HCT116 (cell line): ENCODE results near the gene PUSL1. TPM values are rescaled to one million over a fixed set of nuclear protein-coding genes. Genes with fewer than 3 reads are reported as not detected.

Experiments used
- ATAC-seq: fragments of 200-7000 bp; cut with Tn5 transposase; 2 replicates; pipeline ENCODE4 v1.9.1; 2020; ENCODE audit warnings: mild to moderate bottlenecking, moderate library complexity
- BruUV-seq: library from RNA; stranded (reverse); fragments of 400-500 nt; replicated peaks from 2 replicates; lab custom pipeline; 2021; lab: Mats Ljungman, UMichigan
- CTCF ChIA-PET: fragments of 300-600 bp; sonication (Branson Sonifier 250); formaldehyde crosslinking; loops from one replicate; lab custom pipeline; 2021; ENCODE audit warnings: antibody characterized with exemption; lab: Charles Lee
- POLR2A ChIA-PET: fragments of 300-600, 350-600 bp; sonication (Branson Sonifier 250); formaldehyde crosslinking; loops from one replicate; lab custom pipeline; 2021; ENCODE audit warnings: antibody characterized with exemption; lab: Charles Lee
- RAD21 ChIA-PET, 2 experiments: fragments of 300-600 bp; sonication (Branson Sonifier 250); formaldehyde crosslinking; loops; one replicate each; lab custom pipeline; 2023; ENCODE audit warnings: low total read pairs in 2 of 2; ENCODE audit not compliant: uncharacterized antibody in 2 of 2, unreplicated experiment in 2 of 2, low non-redundant PET in 1 of 2; lab: Charles Lee
- DNase-seq: peaks from one replicate; pipeline ENCODE4 v3.0.0-alpha.2; 2010; ENCODE audit warnings: low read depth, low spot score
- H2AFZ ChIP-seq: fragments of 200-600 bp; shearing (Covaris generic), sonication (generic); 2 replicates; pipeline ENCODE4 v1.6.1; 2017; ENCODE audit warnings: low read depth, mixed run types, mixed read lengths, antibody characterized with exemption, low read length; ENCODE audit not compliant: poor library complexity, severe bottlenecking
- H3K27ac ChIP-seq: 2 replicates; pipeline ENCODE4 v1.5.1; 2012; ENCODE audit warnings: low read depth, low read length
- H3K27me3 ChIP-seq: fragments of 200-600 bp; sonication (generic); 2 replicates; pipeline ENCODE4 v1.6.1; 2016; ENCODE audit warnings: mixed run types, low read length, mixed read lengths; ENCODE audit not compliant: insufficient read depth
- H3K36me3 ChIP-seq, 2 experiments: fragments of 200-500 bp in 1 of 2; fragments of 200-600 bp in 1 of 2; sonication (Bioruptor generic) in 1 of 2; sonication (generic) in 1 of 2; 2 replicates each; pipeline versions ENCODE4 v1.5.1 to v1.6.1; 2014 to 2016; ENCODE audit warnings: low read length in 2 of 2, inconsistent platforms in 1 of 2, mixed read lengths in 1 of 2, mixed run types in 1 of 2; ENCODE audit not compliant: insufficient read depth in 2 of 2, control insufficient read depth in 1 of 2
- H3K4me1 ChIP-seq, 2 experiments: fragments of 200-600 bp in 1 of 2; sonication (generic) in 1 of 2; 2 replicates each; pipeline versions ENCODE4 v1.5.1 to v1.6.1; 2012 to 2017; ENCODE audit warnings: low read length in 2 of 2, inconsistent platforms in 1 of 2, mild to moderate bottlenecking in 1 of 2, mixed read lengths in 1 of 2, mixed run types in 1 of 2, moderate library complexity in 1 of 2; ENCODE audit not compliant: insufficient read depth in 2 of 2, control insufficient read depth in 1 of 2
- H3K4me2 ChIP-seq: fragments of 200-600 bp; sonication (generic); 2 replicates; pipeline ENCODE4 v1.6.1; 2017; ENCODE audit warnings: mixed run types, low read length, mixed read lengths
- H3K4me3 ChIP-seq, 2 experiments: fragments of 200-600 bp in 1 of 2; sonication (generic) in 1 of 2; replicated peaks in 1 of 2; 2 replicates each; pipeline ENCODE4 v1.5.1; 2011 to 2016; ENCODE audit warnings: low read length in 2 of 2, control low read depth in 1 of 2, low read depth in 1 of 2, mild to moderate bottlenecking in 1 of 2, mixed read lengths in 1 of 2, mixed run types in 1 of 2
- H3K79me2 ChIP-seq: fragments of 200-600 bp; sonication (generic); 2 replicates; pipeline ENCODE4 v1.6.1; 2017; ENCODE audit warnings: mild to moderate bottlenecking, mixed run types, low read length, moderate library complexity, mixed read lengths; ENCODE audit not compliant: insufficient read depth
- H3K9ac ChIP-seq: fragments of 200-600 bp; sonication (generic); 2 replicates; pipeline ENCODE4 v1.6.1; 2016; ENCODE audit warnings: low read length, mixed read lengths
- H3K9me2 ChIP-seq: fragments of 200-600 bp; sonication (generic), shearing (Covaris generic); 2 replicates; pipeline ENCODE4 v1.6.1; 2017; ENCODE audit warnings: mixed run types, mild to moderate bottlenecking, moderate library complexity; ENCODE audit not compliant: insufficient read depth
- H3K9me3 ChIP-seq, 2 experiments: fragments of 200-500 bp in 1 of 2; fragments of 200-600 bp in 1 of 2; sonication (Bioruptor generic) in 1 of 2; sonication (generic) in 1 of 2; 2 replicates each; pipeline ENCODE4 v1.6.1; 2014 to 2017; ENCODE audit warnings: low read length in 2 of 2, mixed read lengths in 2 of 2, inconsistent platforms in 1 of 2, low read depth in 1 of 2, mild to moderate bottlenecking in 1 of 2, mixed run types in 1 of 2, moderate library complexity in 1 of 2; ENCODE audit not compliant: control insufficient read depth in 1 of 2, insufficient read depth in 1 of 2
- H4K20me1 ChIP-seq: fragments of 200-600 bp; sonication (generic), shearing (Covaris generic); 2 replicates; pipeline ENCODE4 v1.6.1; 2017; ENCODE audit warnings: mixed run types, mild to moderate bottlenecking, moderate library complexity; ENCODE audit not compliant: insufficient read depth
- CBX3 ChIP-seq: IDR thresholded peaks from 2 replicates; pipeline ENCODE4 v1.6.1; 2012; ENCODE audit warnings: low read depth
- CEBPB ChIP-seq: IDR thresholded peaks from 2 replicates; pipeline ENCODE4 v1.6.1; 2012; ENCODE audit warnings: low read depth
- EZH2phosphoT487 ChIP-seq: fragments of 200-600 bp; IDR thresholded peaks from 2 replicates; pipeline ENCODE4 v1.6.1; 2018; ENCODE audit warnings: antibody characterized with exemption, borderline replicate concordance
- FOSL1 ChIP-seq: IDR thresholded peaks from 2 replicates; pipeline ENCODE4 v1.6.1; 2012; ENCODE audit warnings: low read depth
- MAX ChIP-seq: IDR thresholded peaks from 2 replicates; pipeline ENCODE4 v1.6.1; 2012
- POLR2AphosphoS5 ChIP-seq: IDR thresholded peaks from 2 replicates; pipeline ENCODE4 v1.6.1; 2011; ENCODE audit warnings: mild to moderate bottlenecking, low read depth, low read length, moderate library complexity
- REST ChIP-seq: IDR thresholded peaks from 2 replicates; pipeline ENCODE4 v1.6.1; 2012; ENCODE audit warnings: low read depth
- SRF ChIP-seq: IDR thresholded peaks from 2 replicates; pipeline ENCODE4 v1.6.1; 2012; ENCODE audit warnings: low read depth
- TCF7L2 ChIP-seq: IDR thresholded peaks from 2 replicates; pipeline ENCODE4 v1.7.0; 2011; ENCODE audit warnings: borderline replicate concordance, inconsistent platforms; ENCODE audit not compliant: insufficient read depth, insufficient read length; ENCODE audit errors: extremely low read depth
- ZNF274 ChIP-seq: fragments of 200-500 bp; sonication (Bioruptor generic); IDR thresholded peaks from 2 replicates; pipeline ENCODE4 v1.6.1; 2014; ENCODE audit warnings: mild to moderate bottlenecking, low read depth, low read length, inconsistent platforms
- intact Hi-C: fragments of 100-400 bp; cut with micrococcal nuclease; formaldehyde crosslinking; loops from 2 replicates; pipeline ENCODE4 v1.10.0; 2022
- total RNA-seq: library from RNA; stranded (reverse); gene quantifications from one replicate; pipeline ENCODE4 v1.2.1, GENCODE V29; 2021; ENCODE audit not compliant: unreplicated experiment

Gene PUSL1
- total RNA-seq, 1 experiment from 2014 or later: 47.2 TPM

GRCh38 chr1:1274299-1274930, 34.0 kb upstream of the PUSL1 start:
- H4K20me1 ChIP-seq: no peaks in the 10 kb centered on the region
- DNase-seq: no peak
- peak overlapping the region; percentile 71 for H3K27ac ChIP-seq
- H3K9ac ChIP-seq: peak overlapping the region; percentile 95
- no peaks in the 10 kb centered on the region for H3K27me3 ChIP-seq
- peaks cover 0 to 4% of the 10 kb centered on the region in 2 experiments; a peak in 1 of 4 replicates for H3K36me3 ChIP-seq
- H3K4me1 ChIP-seq: peaks cover 15 to 37% of the 10 kb centered on the region in 2 experiments; a peak in 3 of 4 replicates
- peaks cover 40% of the 10 kb centered on the region for H3K79me2 ChIP-seq
- ATAC-seq: no peak
- TF ChIP-seq FOSL1 (no peak), ZNF274 (no peak), REST (no peak), TCF7L2 (no peak), MAX (no peak), POLR2AphosphoS5 (no peak), SRF (no peak), CEBPB (no peak), EZH2phosphoT487 (no peak), CBX3 (no peak)
- no peaks in the 10 kb centered on the region for H3K9me3 ChIP-seq
- intact Hi-C loops: no loop called here
- POLR2A ChIA-PET: interaction anchor here (1.2 kb wide), 1 partner anchor 261 kb away, joined by 4 read pairs; the partner anchor contains the start of gene ISG15
- CTCF ChIA-PET: no interaction called here
- H2AFZ ChIP-seq: no peak overlapping the region
- RAD21 ChIA-PET: interaction anchor here in 1 of 2 experiments (1.0 kb wide), 1 partner anchor 17 kb away, joined by 3 read pairs; no protein-coding TSS in a partner anchor
- H3K4me2 ChIP-seq: peak overlapping the region; percentile 87
- no peaks in the 10 kb centered on the region for H3K9me2 ChIP-seq
- peak overlapping the region; percentile 87 to 95 for H3K4me3 ChIP-seq
- no TSS peak for BruUV-seq
